ENCODE data around the gene KRTAP29-1.
"Not testable (repeated sequence)": the region's sequence is repeated elsewhere in the genome, so short reads cannot be mapped to it uniquely, and the experiment has no call there.

KRTAP29-1 gene

DNA sequence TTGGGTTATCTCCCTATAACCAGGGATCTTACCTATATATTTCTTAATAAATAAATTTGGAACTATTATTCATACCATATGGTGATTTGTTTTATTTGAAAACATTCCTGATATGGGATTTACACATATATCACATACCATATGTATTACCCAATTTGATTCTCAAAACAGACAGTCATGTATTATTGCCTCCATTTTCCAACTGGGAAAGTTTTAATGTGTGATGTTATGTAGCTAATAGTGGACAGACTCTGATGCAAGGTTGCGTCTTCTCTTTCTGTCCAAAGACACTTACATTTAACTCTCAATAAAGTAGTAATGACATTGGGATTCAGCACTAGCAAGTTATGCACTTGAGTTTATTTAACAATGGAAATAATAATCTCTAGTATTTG lies 46.4 kb downstream of the KRTAP29-1 start:
- DNase-seq (ENCODE audit: low read depth): no peak
- H3K4me3 ChIP-seq (ENCODE audit: low read depth, low read length): no peak overlapping the region

DNA sequence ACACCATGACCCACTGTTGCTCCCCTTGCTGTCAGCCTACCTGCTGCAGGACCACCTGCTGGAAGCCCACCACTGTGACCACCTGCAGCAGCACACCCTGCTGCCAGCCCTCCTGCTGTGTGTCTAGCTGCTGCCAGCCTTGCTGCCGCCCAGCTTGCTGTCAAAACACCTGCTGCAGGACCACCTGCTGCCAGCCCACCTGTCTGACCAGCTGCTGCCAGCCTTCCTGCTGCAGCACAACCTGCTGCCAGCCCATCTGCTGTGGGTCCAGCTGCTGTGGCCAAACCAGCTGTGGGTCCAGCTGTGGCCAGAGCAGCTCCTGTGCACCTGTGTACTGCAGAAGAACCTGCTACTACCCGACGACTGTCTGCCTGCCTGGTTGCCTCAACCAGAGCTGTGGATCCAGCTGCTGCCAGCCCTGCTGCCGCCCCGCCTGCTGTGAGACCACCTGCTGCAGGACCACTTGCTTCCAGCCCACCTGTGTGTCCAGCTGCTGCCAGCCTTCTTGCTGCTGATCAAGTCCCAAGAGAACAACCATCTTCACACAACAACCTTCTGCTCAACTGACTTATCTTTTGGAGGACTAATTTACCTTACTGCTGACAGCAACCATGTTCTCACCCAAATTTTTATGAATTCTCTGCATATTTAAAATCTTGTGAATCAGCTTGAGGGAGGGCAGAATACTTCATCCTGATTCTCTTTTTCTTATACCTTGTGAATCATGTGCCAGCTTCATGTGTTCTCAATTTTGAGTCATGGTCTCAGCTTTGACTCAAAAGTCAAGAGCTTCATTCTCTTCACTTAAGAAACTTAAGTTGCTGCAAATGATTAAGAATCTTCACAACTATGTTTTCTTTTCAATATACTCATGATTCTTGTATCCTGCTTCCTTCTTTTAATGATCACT lies 47.0 kb downstream of the KRTAP29-1 start, which contains the start of gene KRTAP9-9:
KRTAP9-9 (plus strand) TSS at position 4 of the 910 bp plus-strand sequence.
- DNase-seq (ENCODE audit: low read depth); H3K4me3 ChIP-seq (ENCODE audit: low read depth, low read length): not testable (repeated sequence)

GRCh38 chr17:41254861-41255260 lies 47.8 kb downstream of the KRTAP29-1 start:
- DNase-seq (ENCODE audit: low read depth): no peak
- no peak overlapping the region for H3K4me3 ChIP-seq (ENCODE audit: low read depth, low read length)

All from skeletal muscle cell (primary cell).